Transverse colon (tissue), 3 donors: ENCODE results near the gene TOMM6.

Experiments used
- EP300 ChIP-seq: sonication (generic); formaldehyde crosslinking; IDR thresholded peaks from one replicate; pipeline ENCODE4 v1.6.1; 2017; ENCODE audit warnings: antibody characterized with exemption, low read depth
- POLR2A ChIP-seq: fragments of 450-650 bp; IDR thresholded peaks from one replicate; pipeline ENCODE4 v1.6.1; 2016; ENCODE audit warnings: antibody characterized with exemption, mild to moderate bottlenecking, moderate library complexity
- TF ChIP-seq, protein P1 (sequence below), 5 experiments: fragments of 200-600 bp in 3 of 5; fragments of 450-650 bp in 2 of 5; sonication (generic) in 3 of 5; IDR thresholded peaks; 1 replicate in 2 of 5; 2 replicates in 3 of 5; pipeline ENCODE4 v1.5.1; 2016 to 2017; ENCODE audit warnings: antibody characterized with exemption in 5 of 5, inconsistent platforms in 3 of 5, mild to moderate bottlenecking in 2 of 5, moderate library complexity in 1 of 5

DNA sequence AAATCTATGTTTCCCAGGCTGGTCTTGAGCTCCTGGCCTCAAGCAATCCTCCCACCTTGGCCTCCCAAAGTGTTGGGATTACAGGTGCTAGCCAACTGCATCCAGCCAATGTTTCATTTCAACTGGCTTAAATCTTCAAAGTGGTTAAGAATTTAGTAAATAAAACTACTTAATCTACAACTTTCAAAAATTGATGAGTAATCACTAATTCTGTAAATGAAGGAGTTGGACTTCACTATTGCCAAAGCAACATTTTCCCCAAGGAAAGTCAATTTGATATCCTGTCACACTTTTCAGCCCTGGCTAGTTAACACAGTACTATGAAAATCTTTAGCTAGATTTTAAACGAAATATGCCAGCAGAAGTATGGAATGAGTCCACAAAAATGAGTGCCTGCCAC lies 3.8 kb downstream of the TOMM6 start:
- no peak for TF ChIP-seq EP300
- TF ChIP-seq POLR2A, result no peak
- TF ChIP-seq, protein P1, sequence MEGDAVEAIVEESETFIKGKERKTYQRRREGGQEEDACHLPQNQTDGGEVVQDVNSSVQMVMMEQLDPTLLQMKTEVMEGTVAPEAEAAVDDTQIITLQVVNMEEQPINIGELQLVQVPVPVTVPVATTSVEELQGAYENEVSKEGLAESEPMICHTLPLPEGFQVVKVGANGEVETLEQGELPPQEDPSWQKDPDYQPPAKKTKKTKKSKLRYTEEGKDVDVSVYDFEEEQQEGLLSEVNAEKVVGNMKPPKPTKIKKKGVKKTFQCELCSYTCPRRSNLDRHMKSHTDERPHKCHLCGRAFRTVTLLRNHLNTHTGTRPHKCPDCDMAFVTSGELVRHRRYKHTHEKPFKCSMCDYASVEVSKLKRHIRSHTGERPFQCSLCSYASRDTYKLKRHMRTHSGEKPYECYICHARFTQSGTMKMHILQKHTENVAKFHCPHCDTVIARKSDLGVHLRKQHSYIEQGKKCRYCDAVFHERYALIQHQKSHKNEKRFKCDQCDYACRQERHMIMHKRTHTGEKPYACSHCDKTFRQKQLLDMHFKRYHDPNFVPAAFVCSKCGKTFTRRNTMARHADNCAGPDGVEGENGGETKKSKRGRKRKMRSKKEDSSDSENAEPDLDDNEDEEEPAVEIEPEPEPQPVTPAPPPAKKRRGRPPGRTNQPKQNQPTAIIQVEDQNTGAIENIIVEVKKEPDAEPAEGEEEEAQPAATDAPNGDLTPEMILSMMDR (IDR thresholded peaks at IDR 0.05), result no peak
